H1 (cell line): ENCODE measurements around the gene RBM27. TPM values are rescaled to one million over a fixed set of nuclear protein-coding genes. Genes with fewer than 3 reads are reported as not detected.

Experiments used
- CTCF ChIA-PET: fragments of 300-600 bp; sonication (Branson Sonifier 250); formaldehyde crosslinking; loops from one replicate; lab custom pipeline; 2021; ENCODE audit not compliant: partially characterized antibody; lab: Charles Lee
- POLR2A ChIA-PET: fragments of 300-600 bp; sonication (Branson Sonifier 250); formaldehyde crosslinking; loops from one replicate; lab custom pipeline; 2021; ENCODE audit warnings: inconsistent platforms; ENCODE audit not compliant: partially characterized antibody; lab: Charles Lee
- DNase-seq, 2 experiments: peaks; one replicate each; pipeline versions ENCODE4 v3.0.0 to v3.0.0-alpha.2; 2010 to 2022; ENCODE audit warnings: low spot score in 2 of 2, low read depth in 1 of 2, mixed read lengths in 1 of 2
- FAIRE-seq: peaks from 2 replicates; lab custom pipeline; 2011; peaks lifted over from hg19 to GRCh38; lab: Jason Lieb, UNC
- H2AFZ ChIP-seq: 2 replicates; pipeline ENCODE4 v1.8.1; 2012; ENCODE audit warnings: low read length, inconsistent platforms
- H2AK5ac ChIP-seq: 2 replicates; pipeline ENCODE4 v1.6.1; 2013; ENCODE audit warnings: low read depth, low read length
- H2BK120ac ChIP-seq: replicated peaks from 2 replicates; pipeline ENCODE3; 2013; ENCODE audit warnings: low read depth, low read length, inconsistent platforms
- H2BK12ac ChIP-seq: 2 replicates; pipeline ENCODE4 v1.6.1; 2013; ENCODE audit warnings: low read depth, low read length
- H2BK15ac ChIP-seq: 2 replicates; pipeline ENCODE4 v1.6.1; 2013; ENCODE audit warnings: low read length
- H2BK20ac ChIP-seq: 2 replicates; pipeline ENCODE4 v1.6.1; 2013; ENCODE audit warnings: low read length
- H2BK5ac ChIP-seq: 2 replicates; pipeline ENCODE4 v1.6.1; 2013; ENCODE audit warnings: low read depth, low read length
- H3K14ac ChIP-seq: 2 replicates; pipeline ENCODE4 v1.6.1; 2013; ENCODE audit warnings: inconsistent platforms; ENCODE audit not compliant: insufficient read length
- H3K18ac ChIP-seq: 2 replicates; pipeline ENCODE4 v1.6.1; 2013; ENCODE audit warnings: low read length; ENCODE audit errors: extremely low read depth
- H3K23ac ChIP-seq: 2 replicates; pipeline ENCODE4 v1.6.1; 2013; ENCODE audit warnings: inconsistent platforms; ENCODE audit not compliant: insufficient read length
- H3K23me2 ChIP-seq: 2 replicates; pipeline ENCODE4 v1.6.1; 2013; ENCODE audit warnings: low read depth, low read length
- H3K27ac ChIP-seq: 2 replicates; pipeline ENCODE4 v1.6.1; 2011; ENCODE audit warnings: low read depth, low read length, inconsistent platforms
- H3K27me3 ChIP-seq, 4 experiments: replicated peaks in 1 of 4; 1 replicate in 1 of 4; 2 replicates in 3 of 4; pipeline versions ENCODE4 v1.6.1 to v1.8.1; 2011 to 2013; ENCODE audit warnings: low read length in 3 of 4, mild to moderate bottlenecking in 3 of 4, inconsistent platforms in 2 of 4, mixed read lengths in 2 of 4, moderate library complexity in 1 of 4; ENCODE audit not compliant: control insufficient read depth in 3 of 4, insufficient read depth in 3 of 4; ENCODE audit errors: extremely low read depth in 1 of 4
- H3K36me3 ChIP-seq, 4 experiments: 2 replicates each; pipeline versions ENCODE4 v1.6.1 to v1.8.1; 2011 to 2013; ENCODE audit warnings: mild to moderate bottlenecking in 4 of 4, low read length in 3 of 4, moderate library complexity in 2 of 4, control low read depth in 1 of 4, inconsistent platforms in 1 of 4; ENCODE audit not compliant: insufficient read depth in 4 of 4, control insufficient read depth in 2 of 4
- H3K4ac ChIP-seq: replicated peaks from 2 replicates; pipeline ENCODE3; 2013; ENCODE audit warnings: low read length, low read depth, mixed read lengths, inconsistent platforms; ENCODE audit not compliant: insufficient read length
- H3K4me1 ChIP-seq, 4 experiments: replicated peaks in 1 of 4; 1 replicate in 1 of 4; 2 replicates in 3 of 4; pipeline versions ENCODE4 v1.6.1 to v1.8.1; 2011 to 2013; ENCODE audit warnings: low read length in 3 of 4, inconsistent platforms in 2 of 4, mixed read lengths in 1 of 4; ENCODE audit not compliant: insufficient read depth in 4 of 4, control insufficient read depth in 3 of 4
- H3K4me2 ChIP-seq, 2 experiments: 2 replicates each; pipeline versions ENCODE4 v1.6.1 to v1.8.1; 2011 to 2013; ENCODE audit warnings: low read depth in 2 of 2, low read length in 2 of 2, control low read depth in 1 of 2, inconsistent platforms in 1 of 2, mild to moderate bottlenecking in 1 of 2; ENCODE audit not compliant: insufficient read depth in 1 of 2
- H3K4me3 ChIP-seq, 4 experiments: fragments of 200-600, 300-600 bp in 1 of 4; sonication (generic), shearing (Covaris generic), sonication (Bioruptor Twin) in 1 of 4; 2 replicates each; pipeline versions ENCODE4 v1.5.1 to v1.8.1; 2011 to 2016; ENCODE audit warnings: low read length in 4 of 4, low read depth in 3 of 4, control low read depth in 2 of 4, inconsistent platforms in 2 of 4, mild to moderate bottlenecking in 2 of 4, mixed read lengths in 1 of 4, moderate library complexity in 1 of 4; ENCODE audit not compliant: insufficient read depth in 2 of 4; ENCODE audit errors: extremely low read depth in 1 of 4
- H3K56ac ChIP-seq: replicated peaks from 2 replicates; pipeline ENCODE3; 2013; ENCODE audit warnings: low read depth, mild to moderate bottlenecking, mixed read lengths, low read length, inconsistent platforms; ENCODE audit not compliant: insufficient read length
- H3K79me1 ChIP-seq: 2 replicates; pipeline ENCODE4 v1.6.1; 2013; ENCODE audit warnings: low read depth, low read length, control low read depth
- H3K79me2 ChIP-seq, 2 experiments: 2 replicates each; pipeline versions ENCODE4 v1.6.1 to v1.8.1; 2012 to 2013; ENCODE audit warnings: low read length in 2 of 2, mild to moderate bottlenecking in 2 of 2, inconsistent platforms in 1 of 2; ENCODE audit not compliant: insufficient read depth in 2 of 2, control insufficient read depth in 1 of 2
- H3K9ac ChIP-seq, 4 experiments: replicated peaks in 1 of 4; 1 replicate in 1 of 4; 2 replicates in 3 of 4; pipeline versions ENCODE4 v1.6.1 to v1.8.1; 2011 to 2013; ENCODE audit warnings: low read depth in 3 of 4, low read length in 3 of 4, control low read depth in 2 of 4, mild to moderate bottlenecking in 2 of 4, moderate library complexity in 2 of 4, inconsistent platforms in 1 of 4; ENCODE audit errors: extremely low read depth in 1 of 4
- H3K9me3 ChIP-seq, 2 experiments: 2 replicates each; pipeline versions ENCODE4 v1.6.1 to v1.8.1; 2012 to 2013; ENCODE audit warnings: mild to moderate bottlenecking in 2 of 2, moderate library complexity in 2 of 2, control low read depth in 1 of 2, inconsistent platforms in 1 of 2, low read depth in 1 of 2, low read length in 1 of 2, mixed read lengths in 1 of 2; ENCODE audit not compliant: insufficient read depth in 2 of 2
- H4K20me1 ChIP-seq, 2 experiments: replicated peaks in 1 of 2; 2 replicates each; pipeline versions ENCODE3 to v1.8.1; 2011 to 2013; ENCODE audit warnings: inconsistent platforms in 2 of 2, low read length in 2 of 2, mild to moderate bottlenecking in 1 of 2; ENCODE audit not compliant: insufficient read depth in 2 of 2, control insufficient read depth in 1 of 2
- H4K5ac ChIP-seq: 2 replicates; pipeline ENCODE4 v1.6.1; 2013; ENCODE audit warnings: low read length, low read depth, mixed read lengths, inconsistent platforms; ENCODE audit not compliant: insufficient read length
- H4K8ac ChIP-seq: 2 replicates; pipeline ENCODE4 v1.8.0; 2013; ENCODE audit warnings: mild to moderate bottlenecking, moderate library complexity, low read length, inconsistent platforms; ENCODE audit not compliant: insufficient read depth; ENCODE audit errors: extremely low read depth
- H4K91ac ChIP-seq: replicated peaks from 2 replicates; pipeline ENCODE3; 2013; ENCODE audit warnings: low read length, mixed read lengths, inconsistent platforms; ENCODE audit not compliant: insufficient read length
- ASH2L ChIP-seq: fragments of 200-600, 300-600 bp; sonication (generic); IDR thresholded peaks from one replicate; pipeline ENCODE4 v1.7.1; 2017; ENCODE audit warnings: low read length
- BRCA1 ChIP-seq: IDR thresholded peaks from 2 replicates; pipeline ENCODE4 v1.6.1; 2012; ENCODE audit warnings: low read depth, low read length, improper control_type of control experiment
- CEBPB ChIP-seq: IDR thresholded peaks from 2 replicates; pipeline ENCODE4 v1.6.1; 2012; ENCODE audit warnings: low read depth, low read length
- EP300 ChIP-seq, 2 experiments: IDR thresholded peaks; 1 replicate in 1 of 2; 2 replicates in 1 of 2; pipeline ENCODE4 v1.6.1; 2011 to 2012; ENCODE audit warnings: low read depth in 2 of 2, low read length in 2 of 2, mild to moderate bottlenecking in 2 of 2, borderline replicate concordance in 1 of 2, inconsistent platforms in 1 of 2, moderate library complexity in 1 of 2
- GTF2F1 ChIP-seq: IDR thresholded peaks from 2 replicates; pipeline ENCODE4 v1.6.1; 2012; ENCODE audit warnings: low read depth, low read length, improper control_type of control experiment, borderline replicate concordance
- HDAC6 ChIP-seq: IDR thresholded peaks from one replicate; pipeline ENCODE4 v1.7.1; 2012; ENCODE audit warnings: low read depth, mild to moderate bottlenecking, inconsistent platforms, low read length, moderate library complexity
- JUN ChIP-seq: IDR thresholded peaks from 2 replicates; pipeline ENCODE4 v1.6.1; 2011; ENCODE audit warnings: low read depth, mild to moderate bottlenecking, improper control_type of control experiment, low read length
- KDM1A ChIP-seq: fragments of 200-600, 300-600 bp; sonication (generic); IDR thresholded peaks from 2 replicates; pipeline ENCODE4 v1.7.1; 2016; ENCODE audit warnings: mild to moderate bottlenecking, low read length, borderline replicate concordance
- POLR2A ChIP-seq, 2 experiments: IDR thresholded peaks; 1 replicate in 1 of 2; 2 replicates in 1 of 2; pipeline ENCODE4 v1.6.1; 2011; ENCODE audit warnings: low read depth in 2 of 2, low read length in 2 of 2, mild to moderate bottlenecking in 2 of 2; ENCODE audit errors: control extremely low read depth in 1 of 2
- SP2 ChIP-seq: IDR thresholded peaks from 2 replicates; pipeline ENCODE4 v1.6.1; 2012; ENCODE audit warnings: mild to moderate bottlenecking, low read length, inconsistent platforms
- SRF ChIP-seq: IDR thresholded peaks from 2 replicates; pipeline ENCODE4 v1.6.1; 2011; ENCODE audit warnings: mild to moderate bottlenecking, low read depth, low read length, moderate library complexity
- TBP ChIP-seq: IDR thresholded peaks from 2 replicates; pipeline ENCODE4 v1.6.1; 2011; ENCODE audit warnings: low read depth, low read length, improper control_type of control experiment
- TEAD4 ChIP-seq: IDR thresholded peaks from 2 replicates; pipeline ENCODE4 v1.6.1; 2012; ENCODE audit warnings: low read depth, low read length, inconsistent platforms, mixed read lengths
- YY1 ChIP-seq: IDR thresholded peaks from 2 replicates; pipeline ENCODE4 v1.6.1; 2011; ENCODE audit warnings: low read depth, mild to moderate bottlenecking, low read length
- WGBS, 2 experiments: shearing (Covaris generic) in 1 of 2; methylation state at CpG; one replicate each; pipeline versions ENCODE4 v1.1.6 to v1.1.7; 2013 to 2015; ENCODE audit warnings: low lambda C conversion rate in 2 of 2, mixed read lengths in 2 of 2, inconsistent platforms in 1 of 2, low coverage in 1 of 2, missing lambda C conversion rate in 1 of 2; ENCODE audit not compliant: insufficient replicate concordance in 2 of 2, insufficient coverage in 1 of 2, insufficient read length in 1 of 2; ENCODE audit errors: extremely low coverage in 1 of 2, missing lambda C conversion rate in 1 of 2; 5-methylcytosine and 5-hydroxymethylcytosine counted together
- polyA plus RNA-seq, 7 experiments: library from polyadenylated mRNA; depleted of rRNA in 3 of 7; stranded (reverse) in 5 of 7; unstranded in 2 of 7; fragments of >200 nt in 5 of 7; fragments of 200-250 nt in 2 of 7; gene quantifications; 1 replicate in 5 of 7; 2 replicates in 1 of 7; 4 replicates in 1 of 7; pipeline versions ENCODE4 v1.2.1 to v1.2.3, GENCODE V29; 2011 to 2013; ENCODE audit warnings: missing spikeins in 2 of 7, mixed read lengths in 2 of 7
- total RNA-seq: library from RNA; stranded (reverse); fragmentation: NEBNext Ultra II Directional; extraction: Animal tissue kit (Norgen Biotek cat#: 25700); gene quantifications from 2 replicates; pipeline ENCODE4 v1.2.1, GENCODE V29; 2021

RBM27 gene
- total and polyA plus RNA-seq, 2 of the 8 experiments (the other 6 are each of a cell fraction or from before 2014, with no cell fraction given), result 13.1 to 42.9 TPM

DNA sequence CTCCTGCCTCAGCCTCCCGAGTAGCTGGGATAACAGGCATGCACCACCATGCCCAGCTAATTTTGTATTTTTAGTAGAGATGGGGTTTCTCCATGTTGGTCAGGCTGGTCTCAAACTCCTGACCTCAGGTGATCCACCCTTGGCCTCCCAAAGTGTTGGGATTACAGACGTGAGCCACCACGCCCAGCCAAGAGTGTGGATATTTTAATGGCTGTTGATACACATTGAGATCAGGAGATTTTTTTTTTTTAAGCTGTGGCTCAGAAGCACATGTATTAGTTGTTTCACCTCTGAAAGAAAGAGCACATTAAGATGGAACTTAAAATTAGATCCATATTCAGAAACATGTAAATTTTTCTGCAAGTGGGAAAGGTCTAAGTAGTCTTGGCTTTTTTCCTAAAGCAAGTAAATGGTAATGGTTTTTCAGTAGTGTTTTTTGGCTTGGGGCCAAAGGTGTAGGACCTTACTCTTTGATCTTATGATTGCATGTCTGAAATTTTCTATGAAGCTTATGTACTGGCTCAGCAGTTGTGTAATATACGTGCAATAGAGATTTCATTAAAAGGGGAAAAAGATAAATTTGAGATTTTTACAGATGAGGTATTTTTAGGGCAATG is 9.9 kb downstream of the RBM27 start:
- Histone ChIP-seq H3K4me1 (no peaks in the 10 kb centered on the region), H3K27ac (no peak overlapping the region), H3K23me2 (no peaks in the 10 kb centered on the region), H3K4ac (no peak overlapping the region), H3K23ac (no peak overlapping the region)
- POLR2A ChIA-PET, result interaction anchor here (1.6 to 2.1 kb wide), 2 partner anchors 10 to 36 kb away, joined by 3 to 7 read pairs; partner anchors contain the start of gene RBM27
- TF ChIP-seq SP2 (no peak), YY1 (no peak), TBP (no peak), GTF2F1 (no peak), POLR2A (IDR thresholded peaks at IDR 0.05; ENCODE audit: control extremely low read depth in 1 of 2, low read depth in 2 of 2, low read length in 2 of 2) (no peak), CEBPB (no peak), TEAD4 (no peak), BRCA1 (no peak), EP300 (IDR thresholded peaks at IDR 0.05; ENCODE audit: borderline replicate concordance in 1 of 2, low read depth in 2 of 2, low read length in 2 of 2) (no peak), ASH2L (no peak), KDM1A (no peak), HDAC6 (no peak), SRF (no peak), JUN (no peak)
- TF ChIP-seq, all 59 proteins: peak for 0
- no peak overlapping the region for H2BK15ac ChIP-seq
- no peak overlapping the region for H4K5ac ChIP-seq
- WGBS, 2 experiments, result 89% methylated on average over 4 of the region's 4 CpGs; no CpG with 5 or more reads in 1 of the 2 experiments
- peaks cover 6 to 10% of the 10 kb centered on the region in 2 experiments for H4K20me1 ChIP-seq
- H2BK120ac ChIP-seq, result no peak overlapping the region
- no peak overlapping the region for H2AK5ac ChIP-seq
- DNase-seq (no peak), FAIRE-seq (no peak)
- H3K18ac ChIP-seq, result no peak overlapping the region
- no peak overlapping the region for H2BK5ac ChIP-seq
- H2AFZ ChIP-seq, result no peak overlapping the region
- H4K8ac ChIP-seq, result no peak overlapping the region
- no peaks in the 10 kb centered on the region for H3K27me3 ChIP-seq
- no peak overlapping the region for H3K9ac ChIP-seq
- H4K91ac ChIP-seq, result no peak overlapping the region
- no peak overlapping the region for H2BK20ac ChIP-seq
- H3K36me3 ChIP-seq, result no peaks in the 10 kb centered on the region; a peak in 1 of 8 replicates
- no peak overlapping the region for H2BK12ac ChIP-seq
- CTCF ChIA-PET, result interaction anchor here (0.6 to 1.4 kb wide), 2 partner anchors 39 to 329 kb away, joined by 4 to 5 read pairs; no protein-coding TSS in a partner anchor
- H3K14ac ChIP-seq, result no peak overlapping the region
- H3K79me1 ChIP-seq, result no peaks in the 10 kb centered on the region
- no peak overlapping the region for H3K4me2 ChIP-seq
- H3K4me3 ChIP-seq, result no peak overlapping the region
- H3K9me3 ChIP-seq, result no peaks in the 10 kb centered on the region
- H3K79me2 ChIP-seq, result peaks cover 5 to 97% of the 10 kb centered on the region in 2 experiments
- no peak overlapping the region for H3K56ac ChIP-seq
